DND-41 (cell line): ENCODE data around the gene ICAM2.

Source experiments
- CTCF ChIP-seq: IDR thresholded peaks from 2 replicates; pipeline ENCODE4 v1.5.1; 2012; ENCODE audit warnings: borderline replicate concordance, low read length, moderate library complexity, mild to moderate bottlenecking; ENCODE audit not compliant: poor library complexity, severe bottlenecking; ENCODE audit errors: extremely low read depth
- EZH2 ChIP-seq: IDR thresholded peaks from 3 replicates; pipeline ENCODE4 v1.6.1; 2012; ENCODE audit warnings: borderline replicate concordance, low read depth, mild to moderate bottlenecking, moderate library complexity, low read length, inconsistent platforms; ENCODE audit not compliant: severe bottlenecking

- TF ChIP-seq CTCF: no peak
- no peak for TF ChIP-seq EZH2
These were observed 31.5 kb downstream of the ICAM2 start for GRCh38 chr17:63988741-63989621.
